ENCODE results near the gene MPDZ. TPM values are rescaled to one million over a fixed set of nuclear protein-coding genes. Genes with fewer than 3 reads are reported as not detected.

The MPDZ gene, protein sequence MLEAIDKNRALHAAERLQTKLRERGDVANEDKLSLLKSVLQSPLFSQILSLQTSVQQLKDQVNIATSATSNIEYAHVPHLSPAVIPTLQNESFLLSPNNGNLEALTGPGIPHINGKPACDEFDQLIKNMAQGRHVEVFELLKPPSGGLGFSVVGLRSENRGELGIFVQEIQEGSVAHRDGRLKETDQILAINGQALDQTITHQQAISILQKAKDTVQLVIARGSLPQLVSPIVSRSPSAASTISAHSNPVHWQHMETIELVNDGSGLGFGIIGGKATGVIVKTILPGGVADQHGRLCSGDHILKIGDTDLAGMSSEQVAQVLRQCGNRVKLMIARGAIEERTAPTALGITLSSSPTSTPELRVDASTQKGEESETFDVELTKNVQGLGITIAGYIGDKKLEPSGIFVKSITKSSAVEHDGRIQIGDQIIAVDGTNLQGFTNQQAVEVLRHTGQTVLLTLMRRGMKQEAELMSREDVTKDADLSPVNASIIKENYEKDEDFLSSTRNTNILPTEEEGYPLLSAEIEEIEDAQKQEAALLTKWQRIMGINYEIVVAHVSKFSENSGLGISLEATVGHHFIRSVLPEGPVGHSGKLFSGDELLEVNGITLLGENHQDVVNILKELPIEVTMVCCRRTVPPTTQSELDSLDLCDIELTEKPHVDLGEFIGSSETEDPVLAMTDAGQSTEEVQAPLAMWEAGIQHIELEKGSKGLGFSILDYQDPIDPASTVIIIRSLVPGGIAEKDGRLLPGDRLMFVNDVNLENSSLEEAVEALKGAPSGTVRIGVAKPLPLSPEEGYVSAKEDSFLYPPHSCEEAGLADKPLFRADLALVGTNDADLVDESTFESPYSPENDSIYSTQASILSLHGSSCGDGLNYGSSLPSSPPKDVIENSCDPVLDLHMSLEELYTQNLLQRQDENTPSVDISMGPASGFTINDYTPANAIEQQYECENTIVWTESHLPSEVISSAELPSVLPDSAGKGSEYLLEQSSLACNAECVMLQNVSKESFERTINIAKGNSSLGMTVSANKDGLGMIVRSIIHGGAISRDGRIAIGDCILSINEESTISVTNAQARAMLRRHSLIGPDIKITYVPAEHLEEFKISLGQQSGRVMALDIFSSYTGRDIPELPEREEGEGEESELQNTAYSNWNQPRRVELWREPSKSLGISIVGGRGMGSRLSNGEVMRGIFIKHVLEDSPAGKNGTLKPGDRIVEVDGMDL (N-terminal part only)
- 6.4 and 13.7 TPM in 2 replicates for total RNA-seq

DNA sequence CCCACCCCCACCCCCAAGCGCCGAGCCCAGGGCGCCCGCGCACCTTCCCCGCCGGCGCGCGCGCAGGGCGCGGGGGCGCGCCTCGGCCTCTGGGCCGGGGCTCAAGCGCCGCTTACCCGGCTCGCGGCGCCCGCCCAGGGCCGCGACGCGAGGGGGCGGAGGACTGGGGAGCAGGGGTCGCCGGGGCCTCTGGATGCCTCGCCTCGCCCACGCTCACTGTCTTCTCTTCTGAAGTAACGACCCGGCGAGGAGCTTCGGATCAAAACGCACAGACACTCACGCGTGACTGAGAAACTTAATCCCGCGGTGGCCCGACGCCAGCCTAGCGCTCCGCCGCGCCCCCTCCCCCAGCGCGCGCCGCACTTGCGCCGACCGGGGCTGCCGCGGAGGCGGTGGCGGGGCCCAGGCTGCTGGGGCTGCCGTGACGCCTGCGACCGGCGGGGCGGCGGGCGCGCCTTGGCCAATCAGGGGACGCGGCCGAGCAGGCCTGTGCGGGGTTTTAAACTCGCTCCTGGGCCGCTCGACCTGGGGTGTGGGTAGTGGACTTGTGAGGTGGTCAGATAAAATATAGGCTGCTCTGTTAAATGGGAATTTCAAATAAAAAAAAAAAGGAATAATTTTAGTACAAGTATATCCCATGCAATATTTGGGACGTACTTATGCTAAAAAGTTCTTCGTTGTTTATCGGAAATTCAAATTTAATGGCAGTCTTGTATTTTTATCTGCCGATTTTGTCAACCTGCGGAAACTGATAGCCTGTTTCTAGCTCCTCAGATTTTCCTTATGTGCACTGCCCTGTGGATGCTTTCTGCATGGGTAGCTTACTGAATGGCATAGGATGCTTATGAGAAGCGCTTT is at the start of gene MPDZ:
Gene MPDZ, minus strand, starts transcription at position 409 of the 858 bp plus-strand sequence. CDS start 29,377 bp downstream, outside the sequence.

